ENCODE data around the gene TEX22. TPM values are rescaled to one million over a fixed set of nuclear protein-coding genes. Genes with fewer than 3 reads are reported as not detected.

The TEX22 gene
- total RNA-seq, 1 experiment from 2014 or later: 0.50 TPM

DNA sequence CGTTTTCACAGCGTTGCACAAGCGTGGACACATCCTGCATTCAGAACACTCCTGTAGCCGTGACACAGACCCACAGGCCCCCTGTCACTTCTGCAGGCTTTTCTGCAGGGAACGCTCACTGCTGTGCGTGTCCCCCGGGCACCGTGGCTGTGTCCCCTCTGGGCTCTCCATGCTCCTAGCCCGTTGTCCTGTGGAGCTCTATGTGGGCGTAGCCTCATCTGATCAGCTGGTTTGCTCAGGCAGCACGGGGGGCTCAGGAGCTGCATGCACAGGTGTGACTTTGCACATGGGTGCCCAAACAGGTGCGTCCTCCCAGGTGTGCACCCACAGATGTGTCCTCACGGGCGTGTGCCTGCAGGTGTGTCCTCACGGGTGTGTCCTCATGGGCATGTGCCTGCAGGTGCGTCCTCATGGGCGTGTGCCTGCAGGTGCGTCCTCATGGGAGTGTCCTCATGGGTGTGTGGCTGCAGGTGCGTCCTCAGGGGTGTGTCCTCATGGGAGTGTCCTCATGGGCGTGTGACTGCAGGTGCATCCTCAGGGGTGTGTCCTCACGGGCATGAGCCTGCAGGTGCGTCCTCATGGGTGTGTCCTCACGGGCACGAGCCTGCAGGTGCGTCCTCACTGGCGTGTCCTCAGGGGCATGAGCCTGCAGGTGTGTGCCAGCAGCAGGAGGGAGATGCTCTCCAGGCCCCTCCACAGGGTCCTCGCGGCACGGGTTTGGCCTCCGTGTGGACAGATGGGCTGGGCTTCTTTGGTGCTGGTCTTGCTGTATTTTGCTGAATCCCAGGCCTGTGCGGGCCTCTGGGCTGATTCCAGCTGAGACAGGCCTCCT is 38.8 kb downstream of the TEX22 start:
- DNase-seq (ENCODE audit: extremely low read depth, low read depth): no peak

DNA sequence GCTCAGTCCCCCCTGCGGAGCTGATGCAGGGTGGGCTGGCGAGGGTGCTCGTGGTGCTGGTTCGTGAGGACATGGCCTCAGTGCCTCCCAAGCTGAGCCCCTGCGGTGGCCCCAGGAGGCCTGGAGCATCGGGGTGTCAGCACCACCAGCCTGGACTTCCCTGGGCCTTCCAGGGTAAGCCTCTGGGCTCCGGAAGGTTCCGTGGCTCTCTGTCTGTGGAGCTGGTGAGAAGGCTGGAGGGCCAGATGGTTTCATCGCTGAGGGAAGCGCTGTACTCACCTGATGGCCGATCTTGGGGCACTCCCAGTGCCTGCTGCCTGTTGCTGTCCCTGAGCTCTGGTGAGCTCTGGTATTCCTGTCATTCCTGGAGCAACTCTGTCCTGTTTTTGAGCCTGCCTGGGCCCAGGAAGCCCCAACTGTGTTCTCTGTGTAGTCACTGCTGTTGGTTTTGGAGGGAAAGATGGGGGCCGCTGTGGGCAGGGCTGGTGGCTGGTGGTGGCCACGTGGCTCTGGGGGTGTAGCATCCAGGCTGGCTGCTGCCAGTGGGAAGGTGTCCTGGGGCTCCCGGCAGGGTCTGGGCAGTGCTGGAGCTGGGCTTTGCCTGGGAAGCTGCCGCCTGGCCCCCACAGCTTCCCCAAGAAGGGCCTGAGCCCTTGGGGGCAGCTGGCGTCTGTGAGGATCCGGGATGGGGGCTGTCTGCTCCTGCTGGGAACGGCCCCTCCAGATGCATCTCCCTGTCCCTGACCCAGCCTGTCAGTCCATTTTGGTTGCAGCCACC is 39.6 kb downstream of the TEX22 start:
- no peak for DNase-seq (ENCODE audit: extremely low read depth, low read depth)

DNA sequence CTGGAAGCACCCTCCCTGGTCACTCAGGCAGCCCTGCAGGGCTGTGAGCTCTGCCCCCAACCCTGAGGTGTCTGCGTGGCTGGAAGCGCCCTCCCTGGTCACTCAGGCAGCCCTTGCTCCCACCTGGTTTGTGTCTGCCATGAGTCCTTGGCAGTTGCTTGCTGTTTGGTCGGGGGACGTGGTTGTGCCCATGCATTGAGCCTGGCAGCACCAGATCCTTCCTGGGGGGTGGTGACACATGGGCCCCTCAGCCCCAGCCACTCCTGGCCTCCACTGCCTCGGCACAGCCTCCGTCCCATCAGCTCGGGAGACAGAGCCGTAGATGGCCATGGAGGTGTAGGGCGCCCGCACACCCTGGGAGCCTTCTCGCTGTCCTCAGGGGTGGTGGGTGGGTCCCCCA is 40.8 kb downstream of the TEX22 start:
- DNase-seq (ENCODE audit: extremely low read depth, low read depth): no peak

DNA sequence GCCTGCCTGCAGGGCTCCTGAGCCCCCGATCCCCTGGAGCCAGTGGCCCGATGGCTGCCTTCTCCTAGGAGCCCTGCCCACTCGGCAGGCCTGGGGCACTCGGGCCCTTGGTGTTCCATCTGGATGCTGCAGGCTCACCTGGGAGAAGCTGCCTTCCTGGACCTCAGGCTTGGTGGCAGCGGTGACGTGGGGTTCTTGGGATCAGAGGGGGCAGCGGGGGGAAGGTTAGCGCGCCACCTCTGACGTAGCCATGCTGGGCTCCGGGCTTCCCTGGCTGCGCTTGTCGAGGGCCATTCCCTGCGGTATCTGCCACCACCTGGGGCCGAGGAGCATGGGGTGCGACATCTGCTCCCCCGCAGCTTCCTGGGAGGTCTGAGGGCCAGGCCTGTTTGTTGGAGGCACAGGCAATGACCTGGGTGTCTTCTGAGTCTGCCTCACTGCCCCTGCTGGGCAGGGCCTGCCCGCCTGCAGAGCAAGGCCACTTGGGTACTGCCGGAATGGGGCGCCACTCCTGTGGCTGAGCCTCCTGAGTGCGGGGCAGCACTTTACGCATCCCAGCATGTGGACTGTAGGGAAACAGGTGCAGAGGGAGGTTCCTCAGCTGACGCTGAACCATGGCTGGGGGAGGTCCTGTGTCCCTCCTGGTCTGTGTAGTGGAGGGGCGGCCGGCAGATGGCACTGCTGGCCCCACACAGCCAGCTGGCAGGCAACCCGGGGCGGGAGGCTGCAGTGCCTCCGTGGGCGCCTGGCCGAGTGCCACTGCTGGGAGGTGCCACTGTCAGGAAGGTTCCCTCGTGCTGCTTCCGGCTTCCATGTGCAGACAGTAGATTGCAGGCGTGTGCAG is 41.6 kb downstream of the TEX22 start:
- DNase-seq (ENCODE audit: extremely low read depth, low read depth): peak; percentile 19

DNA sequence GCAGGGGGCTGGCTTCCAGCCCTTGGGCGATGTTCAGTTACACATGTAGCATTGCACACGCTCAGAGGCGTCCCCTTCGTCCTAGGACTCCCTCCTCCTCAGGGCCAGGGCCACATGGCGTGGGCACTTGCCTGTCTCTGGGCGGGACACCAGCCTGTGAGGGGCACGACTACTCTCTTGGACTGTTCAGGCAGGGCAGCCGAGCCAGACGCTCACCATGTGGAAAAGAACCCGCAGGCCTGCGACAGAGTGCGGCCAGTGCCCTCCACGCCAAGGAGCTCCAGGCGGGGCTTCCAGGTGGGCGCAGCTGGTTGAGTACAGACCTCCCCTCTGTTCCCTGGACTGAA is 42.2 kb downstream of the TEX22 start:
- DNase-seq (ENCODE audit: extremely low read depth, low read depth): no peak

DNA sequence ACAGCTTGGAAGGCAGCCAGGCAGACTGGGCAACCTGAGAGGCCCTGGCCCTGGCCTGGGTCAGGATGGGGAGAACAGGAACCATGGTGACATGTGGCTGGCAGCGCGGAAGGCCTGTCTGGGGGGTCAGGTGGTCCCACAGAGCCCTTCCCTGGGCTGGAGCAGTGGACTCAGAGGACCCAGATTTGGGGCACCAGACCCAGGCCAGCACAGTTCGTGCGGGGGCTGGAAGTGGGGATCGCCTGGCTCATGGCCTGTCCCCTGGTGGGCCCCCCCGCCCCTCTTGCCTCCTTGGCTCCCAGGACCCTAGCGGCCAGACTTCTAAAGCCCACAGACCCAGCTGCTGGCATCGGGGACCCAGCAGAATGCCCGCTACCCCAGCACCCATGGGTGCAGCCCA is 42.7 kb downstream of the TEX22 start:
- no peak for DNase-seq (ENCODE audit: extremely low read depth, low read depth)

DNA sequence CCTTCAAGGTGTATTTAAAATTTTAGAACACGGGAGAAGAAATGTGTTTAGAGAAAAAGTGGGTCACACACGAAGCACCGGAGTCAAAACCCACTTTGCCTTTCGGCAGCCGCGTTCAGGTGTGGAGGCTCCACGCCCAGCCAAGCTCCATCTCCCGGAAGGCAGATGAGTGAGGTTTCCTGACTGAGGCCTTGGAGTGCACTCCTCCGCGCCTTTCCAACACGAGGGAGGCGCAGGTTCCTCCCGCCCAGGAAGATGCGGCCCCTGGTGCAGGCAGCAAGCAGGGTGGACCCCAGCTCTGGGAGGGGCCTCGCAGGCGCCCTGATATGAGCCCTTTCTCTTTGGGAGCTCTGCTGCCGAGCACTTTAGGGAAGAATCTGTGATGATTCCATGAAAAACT is 43.8 kb downstream of the TEX22 start:
- DNase-seq (ENCODE audit: extremely low read depth, low read depth): no peak

DNA sequence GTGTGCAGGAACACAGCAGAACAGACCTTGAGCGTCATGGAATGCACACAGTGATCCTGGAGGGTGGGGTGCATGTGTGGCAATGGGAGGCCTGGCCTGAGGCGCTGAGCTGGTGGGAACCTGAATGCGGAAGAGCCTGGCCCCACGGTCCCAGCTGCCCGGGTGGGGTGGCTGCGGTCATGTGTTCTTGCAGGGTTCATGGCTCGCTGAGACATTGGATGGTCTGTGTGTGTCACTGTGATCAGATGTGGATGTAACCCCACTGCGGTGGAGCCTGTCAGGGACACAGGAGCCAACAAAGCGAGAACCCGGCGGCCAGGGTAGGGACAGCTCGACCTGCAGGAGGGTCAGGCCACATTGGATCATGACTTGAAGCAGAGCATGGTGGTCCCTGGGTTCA is 44.5 kb downstream of the TEX22 start:
- no peak for DNase-seq (ENCODE audit: extremely low read depth, low read depth)

DNA sequence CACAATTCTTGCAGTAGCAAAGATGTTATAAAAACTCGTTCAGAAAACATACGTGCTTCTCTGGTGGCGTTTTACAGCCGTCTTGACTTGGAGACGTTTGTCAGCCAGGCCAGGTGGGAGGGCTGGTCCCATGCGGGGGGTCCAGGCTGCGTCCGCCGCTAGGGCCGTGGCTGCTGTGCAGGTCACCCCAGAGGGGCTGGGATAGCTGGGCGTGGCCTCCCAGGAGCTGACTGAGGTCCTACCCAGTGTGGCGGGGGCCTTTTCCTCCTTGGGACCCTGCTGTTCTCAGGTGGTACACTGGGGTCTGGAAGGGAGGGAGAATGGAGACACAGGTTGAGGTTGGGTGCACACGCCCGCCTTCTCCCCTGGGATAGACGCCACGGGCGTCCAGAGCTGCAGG is 46.5 kb downstream of the TEX22 start:
- DNase-seq (ENCODE audit: extremely low read depth, low read depth): no peak

DNA sequence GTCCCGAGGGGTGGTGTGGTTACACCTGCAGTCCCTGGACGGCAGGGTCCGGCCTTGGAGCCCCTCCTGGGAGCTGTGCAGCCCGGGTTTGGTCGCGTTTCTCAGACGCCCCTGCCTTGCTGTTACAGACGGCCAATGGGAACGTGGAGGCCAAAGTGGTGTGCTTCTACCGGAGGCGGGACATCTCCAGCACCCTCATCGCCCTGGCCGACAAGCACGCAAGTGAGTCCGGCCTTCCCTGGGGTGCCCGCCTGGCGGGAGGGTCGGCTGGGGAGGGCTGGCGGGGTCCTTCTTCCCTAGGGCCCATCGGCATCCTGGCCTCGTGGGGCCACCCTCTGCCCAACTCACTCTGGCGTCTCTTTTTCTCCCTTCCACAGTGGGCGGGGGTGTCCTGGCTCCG is 47.0 kb downstream of the TEX22 start:
- no peak for DNase-seq (ENCODE audit: extremely low read depth, low read depth)

DNA sequence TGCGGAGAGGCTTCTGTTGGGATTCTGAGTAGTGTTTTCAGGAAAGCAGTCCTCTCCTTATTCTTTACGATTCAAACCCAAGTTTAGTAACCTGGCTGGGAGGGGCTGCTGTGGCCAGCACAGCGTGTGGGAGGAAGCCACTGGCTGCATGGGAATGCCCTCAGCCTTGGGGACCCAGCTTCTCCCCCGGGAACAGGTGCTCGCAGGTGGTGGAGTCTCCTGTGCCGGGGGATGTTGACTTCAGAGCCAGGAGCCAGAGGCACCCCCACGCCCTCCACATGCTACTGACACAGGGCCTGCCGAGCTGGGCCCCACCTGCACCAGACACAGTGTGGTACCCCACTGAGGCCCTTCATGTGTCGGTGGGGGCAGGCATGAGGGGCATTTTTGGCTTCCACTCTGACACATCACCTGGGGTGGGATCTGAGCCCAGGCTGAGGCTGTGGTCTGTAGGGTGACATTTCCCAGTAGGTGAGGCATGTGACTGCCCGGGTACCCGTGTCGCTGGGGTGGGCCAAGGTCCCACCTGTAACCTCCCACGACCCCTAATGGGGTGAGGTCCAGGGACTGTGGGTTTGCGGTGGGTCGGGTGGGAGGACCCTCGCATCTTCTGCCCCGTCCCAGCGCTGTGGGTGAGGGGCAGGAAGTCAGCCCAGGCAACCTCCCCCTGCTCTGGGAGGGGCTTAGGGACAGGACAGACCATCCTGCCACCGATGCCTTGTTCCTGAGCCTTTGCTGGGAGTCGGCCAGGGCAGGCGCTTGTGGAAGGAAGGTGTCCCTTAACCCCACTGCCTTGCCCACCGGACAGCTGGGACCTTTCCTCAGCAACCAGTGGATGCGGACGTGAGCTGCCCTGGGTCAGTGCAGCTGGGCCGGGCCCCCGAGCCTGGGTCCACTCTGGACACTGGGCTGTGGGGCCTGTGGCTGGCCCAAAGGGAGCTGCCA is 47.8 kb downstream of the TEX22 start:
- DNase-seq (ENCODE audit: extremely low read depth, low read depth): no peak

DNA sequence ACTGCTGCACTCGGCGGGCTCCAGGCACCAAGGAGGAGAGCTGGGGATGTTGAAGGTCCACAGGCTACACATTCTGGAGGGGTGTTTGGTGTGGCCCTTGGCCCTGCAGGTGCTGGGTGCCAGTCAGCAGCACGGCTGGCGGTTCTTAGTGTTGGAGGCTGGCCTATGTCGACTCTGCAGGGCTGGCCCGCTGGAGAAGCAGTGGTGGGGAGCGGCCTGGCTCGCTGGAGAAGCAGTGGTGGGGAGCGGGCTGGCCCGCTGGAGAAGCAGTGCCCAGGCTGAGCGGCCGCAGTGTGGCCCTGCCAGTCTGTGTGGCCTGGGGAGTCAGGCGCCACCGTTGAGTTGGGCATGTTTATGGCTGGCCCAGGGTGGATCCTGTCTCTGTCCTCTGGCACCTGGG is 48.6 kb downstream of the TEX22 start:
- DNase-seq (ENCODE audit: extremely low read depth, low read depth): no peak

DNA sequence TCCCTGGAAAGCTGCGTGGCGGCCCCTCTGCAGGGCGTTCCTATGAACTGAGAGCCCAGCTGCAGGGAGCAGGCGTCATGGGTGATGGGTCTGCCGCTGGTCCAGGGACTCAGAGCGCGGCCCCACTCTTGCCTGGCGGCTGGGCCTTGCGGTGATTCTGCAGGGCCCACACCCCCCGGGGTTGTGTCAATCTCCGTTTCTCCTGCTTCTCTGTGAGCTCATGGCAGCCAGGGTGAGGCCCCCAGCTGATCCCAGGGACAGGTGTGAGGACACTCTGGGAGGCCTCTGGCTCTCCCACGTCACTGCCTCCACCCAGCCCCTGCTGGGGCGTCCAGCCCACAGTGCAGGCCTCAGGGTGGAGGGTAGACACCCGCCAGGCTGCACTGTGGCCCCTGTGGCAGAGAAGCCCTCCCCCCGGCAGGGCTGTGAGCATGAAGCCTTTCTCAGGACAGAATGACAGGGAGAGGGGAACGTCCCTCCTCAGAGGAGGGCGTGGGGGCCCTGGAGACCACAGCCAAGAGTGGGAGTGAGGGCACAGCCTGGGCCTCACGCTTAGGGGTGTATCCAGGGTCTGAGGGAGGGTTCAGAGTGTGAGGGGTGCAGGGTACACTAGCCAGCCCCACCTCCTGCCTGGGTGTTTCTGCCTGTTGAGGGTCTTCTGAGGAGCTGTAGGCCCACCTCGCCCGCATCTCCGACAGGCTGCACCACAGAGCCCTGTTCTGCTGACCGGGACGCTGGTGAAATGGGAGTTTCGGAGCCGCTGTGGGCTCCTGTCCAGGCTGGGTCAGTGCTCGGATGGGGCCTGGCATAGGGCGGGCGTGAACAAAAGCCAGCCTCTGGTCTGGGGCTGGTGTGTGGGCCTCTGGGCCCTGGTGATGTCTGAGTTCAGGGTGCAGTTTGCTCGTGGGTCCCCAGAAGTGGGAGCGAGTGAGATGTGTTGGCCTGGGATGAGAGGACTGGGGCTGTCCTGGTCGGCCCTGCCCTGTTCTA is 49.6 kb downstream of the TEX22 start:
- DNase-seq (ENCODE audit: extremely low read depth, low read depth): no peak

DNA sequence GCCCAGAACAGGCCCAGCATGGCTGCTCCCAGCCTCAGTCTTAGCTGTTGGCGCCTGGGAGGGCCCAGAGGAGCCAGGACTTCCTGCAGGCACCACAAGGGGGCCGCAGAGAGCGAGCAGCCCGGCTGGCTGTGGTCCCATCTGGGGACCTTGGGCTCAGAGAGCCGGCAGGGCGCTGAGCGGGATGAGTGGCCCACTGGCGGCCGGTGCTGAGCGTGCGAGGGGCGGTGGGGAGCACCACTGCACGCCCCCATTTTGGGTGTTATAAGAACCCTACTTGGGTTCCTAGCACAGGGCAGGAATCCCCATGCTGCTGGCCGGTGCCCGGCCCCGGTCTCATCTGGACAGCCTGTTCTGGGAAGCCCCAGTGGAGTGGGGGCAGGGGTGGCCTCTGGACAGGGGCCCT is 50.4 kb downstream of the TEX22 start:
- peak; percentile 54 for DNase-seq (ENCODE audit: extremely low read depth, low read depth)

DNA sequence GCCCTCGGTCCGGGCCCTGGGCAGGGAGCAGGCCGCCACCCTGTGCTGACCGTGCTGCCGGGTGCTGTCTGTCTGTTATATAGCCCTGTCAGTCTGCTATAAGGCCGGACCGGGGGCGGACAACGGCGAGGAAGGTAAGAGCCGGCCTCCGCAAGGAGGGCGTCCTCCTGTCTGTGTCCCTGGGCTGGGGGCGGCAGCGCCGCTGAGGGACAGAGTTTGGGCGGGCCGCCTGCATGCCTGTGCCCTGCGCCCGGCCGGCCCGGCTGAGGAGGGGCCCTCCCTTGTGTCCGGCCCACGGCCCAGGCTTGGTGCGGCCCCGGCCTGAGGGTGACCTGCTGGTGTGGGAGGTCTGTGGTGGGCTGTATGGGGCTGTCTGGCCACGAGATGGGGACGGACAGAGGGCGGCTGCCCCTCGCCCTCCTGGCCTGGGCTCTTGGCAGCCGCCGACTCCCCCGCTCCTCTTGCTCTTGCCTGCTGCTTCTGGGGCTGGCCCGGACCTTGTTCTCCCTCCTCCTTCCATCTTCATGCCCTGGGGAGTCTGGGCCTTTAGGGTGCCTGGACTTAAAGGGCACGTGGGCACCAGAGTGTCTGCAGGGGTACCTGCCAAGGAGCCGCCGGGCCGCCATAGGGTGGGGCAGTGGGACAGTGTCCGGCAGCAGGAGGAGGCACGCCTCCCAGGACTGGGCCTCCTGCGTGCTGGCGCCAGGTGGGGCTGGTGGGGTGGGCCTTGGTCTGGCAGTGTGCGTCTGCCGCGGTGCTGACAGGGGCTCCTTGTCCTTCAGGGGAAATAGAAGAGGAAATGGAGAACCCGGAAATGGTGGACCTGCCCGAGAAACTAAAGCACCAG is 51.2 kb downstream of the TEX22 start:
- DNase-seq (ENCODE audit: extremely low read depth, low read depth): no peak

DNA sequence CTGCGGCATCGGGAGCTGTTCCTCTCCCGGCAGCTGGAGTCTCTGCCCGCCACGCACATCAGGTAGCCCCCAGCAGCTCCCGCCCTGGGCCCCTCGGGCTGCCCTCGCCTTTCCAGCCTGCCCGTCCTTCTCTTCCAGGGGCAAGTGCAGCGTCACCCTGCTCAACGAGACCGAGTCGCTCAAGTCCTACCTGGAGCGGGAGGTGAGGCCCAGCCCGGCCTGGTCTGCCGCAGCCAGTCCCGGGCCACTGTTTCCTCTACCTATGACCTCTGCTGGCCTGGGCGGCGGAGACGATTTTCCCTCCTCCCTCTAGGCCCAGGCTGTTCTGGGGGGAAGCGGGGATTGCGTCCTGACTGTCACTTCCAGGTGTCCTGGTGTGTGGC is 51.8 kb downstream of the TEX22 start:
- DNase-seq (ENCODE audit: extremely low read depth, low read depth): no peak

DNA sequence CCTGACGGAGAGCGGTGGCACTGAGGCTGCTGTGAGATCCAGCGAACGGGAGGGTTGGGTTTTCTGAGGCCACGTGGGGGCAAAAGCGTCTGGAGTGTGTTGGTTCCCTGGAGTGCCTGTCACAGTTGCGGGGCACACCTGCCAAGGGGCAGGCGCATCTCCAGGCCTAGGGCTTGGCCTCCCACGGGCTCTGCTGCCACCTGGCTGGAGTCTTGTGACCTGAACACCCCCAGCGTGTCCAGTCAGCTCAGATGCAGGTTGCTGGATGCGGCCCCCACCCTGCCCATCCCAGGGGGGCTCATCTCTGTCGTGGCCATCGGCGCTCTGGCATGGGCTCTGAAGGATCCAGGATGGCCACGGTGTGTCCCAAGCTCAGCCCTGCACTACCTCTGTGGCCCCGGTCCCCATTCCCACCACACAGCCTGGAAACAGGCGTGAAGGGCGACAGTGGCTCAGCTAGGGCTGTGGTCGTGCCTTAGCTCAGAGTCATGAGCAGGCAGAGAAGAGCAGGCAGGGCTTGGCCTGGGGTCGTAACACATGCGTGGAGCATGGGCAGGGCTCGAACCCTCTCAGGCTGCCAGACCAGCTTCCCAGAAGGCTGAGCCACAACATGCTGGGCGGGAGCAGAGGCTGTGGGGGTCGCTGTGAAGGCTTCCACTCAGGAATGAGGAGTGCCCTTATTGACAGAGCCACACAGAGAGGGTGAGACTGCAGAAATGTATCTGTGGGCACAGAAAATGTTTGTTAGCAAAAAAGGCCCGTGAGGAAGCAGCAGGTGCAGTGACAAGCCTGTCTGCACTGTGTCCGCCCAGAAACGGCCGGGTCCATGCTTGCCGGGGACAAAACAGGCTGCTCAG is 52.8 kb downstream of the TEX22 start:
- no peak for DNase-seq (ENCODE audit: extremely low read depth, low read depth)
